Measurements from ENCODE around the gene SUMF2. TPM values are rescaled to one million over a fixed set of nuclear protein-coding genes. Genes with fewer than 3 reads are reported as not detected.

SUMF2 gene
- total and polyA plus RNA-seq, 2 of the 4 experiments (the other 2 are of a cell fraction), result 86.2 to 97.3 TPM

DNA sequence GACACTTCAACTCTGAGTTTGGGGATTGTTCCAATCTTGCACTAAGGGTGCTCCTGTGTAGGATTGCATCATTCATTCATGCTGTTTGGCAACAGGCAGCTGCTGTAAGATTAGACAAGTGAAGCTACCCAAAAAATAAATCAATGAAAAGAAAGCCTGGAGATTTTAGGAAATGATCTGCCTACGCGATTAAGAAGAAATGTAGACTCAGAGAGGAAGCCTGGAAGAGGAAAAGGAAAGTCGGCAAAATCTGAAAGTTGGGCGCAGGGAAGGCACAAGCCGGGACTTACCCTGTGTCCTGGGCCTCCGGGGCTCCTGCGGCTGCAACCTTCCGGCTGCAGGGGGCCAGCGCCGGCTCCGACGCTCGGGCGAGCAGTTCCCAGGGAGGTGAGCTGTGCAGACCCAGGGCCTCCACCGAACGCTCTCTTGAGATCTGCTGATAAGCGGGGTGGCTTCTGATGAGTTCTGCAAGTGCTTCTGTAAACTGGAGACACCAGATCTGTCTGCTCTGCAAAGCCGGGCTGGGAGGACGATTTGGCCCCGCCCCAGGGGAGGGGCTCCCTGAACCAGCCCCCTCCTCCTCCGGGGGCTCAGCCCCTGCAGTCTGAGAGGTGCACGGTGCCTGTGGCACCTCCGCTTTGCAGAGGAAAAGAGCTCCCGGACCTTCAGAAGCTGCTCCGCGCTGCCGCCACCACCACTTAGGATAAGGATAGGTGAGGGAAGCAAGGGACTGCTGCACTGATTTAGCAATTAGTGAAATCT is 30.2 kb upstream of the SUMF2 start:
- Histone ChIP-seq H2BK5ac (ENCODE audit: low read depth, low read length, poor library complexity, severe bottlenecking) (peak overlapping the region; percentile 15), H4K20me1 (ENCODE audit: insufficient read depth, low read length) (0 out of 2 replicates have a peak, but pooled peaks cover 3% of the 10 kb centered on the region), H4K8ac (ENCODE audit: low read depth in 2 of 2, low read length in 2 of 2) (no peak overlapping the region; a peak in 1 of 4 replicates), H3K36me3 (ENCODE audit: control insufficient read depth, insufficient read depth, low read length) (peaks cover 2% of the 10 kb centered on the region), H2BK120ac (ENCODE audit: low read depth, low read length) (no peak overlapping the region), H3K4me2 (ENCODE audit: low read depth, low read length) (peak overlapping the region; percentile 89), H3K9ac (ENCODE audit: low read depth, low read length) (peak overlapping the region; percentile 83), H2AFZ (replicated peaks; ENCODE audit: low read length, poor library complexity) (peak overlapping the region; percentile 92), H2AK5ac (ENCODE audit: low read depth, low read length) (no peak overlapping the region), H4K91ac (ENCODE audit: insufficient read depth, low read depth, low read length) (peak overlapping the region; percentile 25; the same call in 1 of the 2 replicates), H3K4me3 (ENCODE audit: insufficient read depth, low read depth, low read length) (peak overlapping the region; percentile 80), H3K4ac (ENCODE audit: low read depth, low read length) (peak overlapping the region; percentile 42), H3K18ac (ENCODE audit: low read depth, low read length) (0 out of 2 replicates have a peak overlapping the region, but pooled peaks have one; percentile 22), H2AK9ac (replicated peaks; ENCODE audit: low read depth, low read length, poor library complexity) (no peak overlapping the region), H3K56ac (ENCODE audit: extremely low read depth, insufficient read depth, low read length) (0 out of 2 replicates have a peak overlapping the region, but pooled peaks have one; percentile 37), H2BK15ac (ENCODE audit: low read depth, low read length) (no peak overlapping the region), H3K14ac (replicated peaks; ENCODE audit: low read depth, low read length) (peak overlapping the region; percentile 1; the same call in 1 of the 2 replicates), H3K4me1 (ENCODE audit: control insufficient read depth, insufficient read depth, low read length) (peaks cover 6% of the 10 kb centered on the region), H3K9me1 (ENCODE audit: insufficient read depth, low read length) (peaks cover 4% of the 10 kb centered on the region; the same call in 1 of the 2 replicates), H3K23ac (ENCODE audit: low read depth, low read length) (no peak overlapping the region), H3K27ac (ENCODE audit: insufficient read depth, low read length) (peak overlapping the region; percentile 68), H3K9me3 (ENCODE audit: control insufficient read depth, insufficient read depth, low read length) (no peaks in the 10 kb centered on the region), H2BK20ac (ENCODE audit: low read depth, low read length) (no peak overlapping the region), H3K27me3 (ENCODE audit: control insufficient read depth, insufficient read depth, low read length) (no peaks in the 10 kb centered on the region), H3K79me1 (ENCODE audit: low read depth in 1 of 2, low read length in 2 of 2) (peaks cover 9 to 30% of the 10 kb centered on the region in 2 experiments), H4K5ac (ENCODE audit: low read depth, low read length) (no peak overlapping the region)
- intact Hi-C loops (cut with micrococcal nuclease) (loop anchor here (2.0 kb wide), 1 partner anchor 17 kb away; the partner anchor contains the start of genes CCT6A and PSPH), dilution Hi-C loops (cut with HindIII; ENCODE audit: low sequenced_read_pairs, unreplicated experiment) (no loop called here), in situ Hi-C loops (cut with MboI; ENCODE audit: low sequenced_read_pairs) (no loop called here)
- TF ChIP-seq BHLHE40 (IDR thresholded peaks at IDR 0.05; ENCODE audit: low read depth, low read length), result no peak
- no peak for TF ChIP-seq CHD1 (IDR thresholded peaks at IDR 0.05; ENCODE audit: low read depth, low read length)
- TF ChIP-seq CEBPB (IDR thresholded peaks at IDR 0.05; ENCODE audit: low read depth, low read length), result peak; percentile 99
- TF ChIP-seq SMC3 (IDR thresholded peaks at IDR 0.05; ENCODE audit: low read depth, low read length), result peak; percentile 16; the same call in 1 of the 2 replicates
- peak; percentile 70; the same call in 1 of the 2 replicates for TF ChIP-seq MAZ (IDR thresholded peaks at IDR 0.05; ENCODE audit: borderline replicate concordance, low read depth, low read length)
- TF ChIP-seq RAD21 (IDR thresholded peaks at IDR 0.05; ENCODE audit: low read length), result peak; percentile 29
- TF ChIP-seq, protein P1, sequence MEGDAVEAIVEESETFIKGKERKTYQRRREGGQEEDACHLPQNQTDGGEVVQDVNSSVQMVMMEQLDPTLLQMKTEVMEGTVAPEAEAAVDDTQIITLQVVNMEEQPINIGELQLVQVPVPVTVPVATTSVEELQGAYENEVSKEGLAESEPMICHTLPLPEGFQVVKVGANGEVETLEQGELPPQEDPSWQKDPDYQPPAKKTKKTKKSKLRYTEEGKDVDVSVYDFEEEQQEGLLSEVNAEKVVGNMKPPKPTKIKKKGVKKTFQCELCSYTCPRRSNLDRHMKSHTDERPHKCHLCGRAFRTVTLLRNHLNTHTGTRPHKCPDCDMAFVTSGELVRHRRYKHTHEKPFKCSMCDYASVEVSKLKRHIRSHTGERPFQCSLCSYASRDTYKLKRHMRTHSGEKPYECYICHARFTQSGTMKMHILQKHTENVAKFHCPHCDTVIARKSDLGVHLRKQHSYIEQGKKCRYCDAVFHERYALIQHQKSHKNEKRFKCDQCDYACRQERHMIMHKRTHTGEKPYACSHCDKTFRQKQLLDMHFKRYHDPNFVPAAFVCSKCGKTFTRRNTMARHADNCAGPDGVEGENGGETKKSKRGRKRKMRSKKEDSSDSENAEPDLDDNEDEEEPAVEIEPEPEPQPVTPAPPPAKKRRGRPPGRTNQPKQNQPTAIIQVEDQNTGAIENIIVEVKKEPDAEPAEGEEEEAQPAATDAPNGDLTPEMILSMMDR (conservative IDR thresholded peaks at IDR 0.05; ENCODE audit: low read depth, low read length), result peak; percentile 30; the same call in 1 of the 2 replicates
- TF ChIP-seq RCOR1 (IDR thresholded peaks at IDR 0.05; ENCODE audit: insufficient replicate concordance, low read length), result no peak
- TF ChIP-seq POLR2A (IDR thresholded peaks at IDR 0.05; ENCODE audit: low read depth, low read length), result no peak
- TF ChIP-seq USF2 (IDR thresholded peaks at IDR 0.05; ENCODE audit: low read depth, low read length), result no peak
- no peak for TF ChIP-seq MXI1 (IDR thresholded peaks at IDR 0.05; ENCODE audit: borderline replicate concordance, low read depth, low read length)
- POLR2A ChIA-PET (ENCODE audit: unreplicated experiment), result no interaction called here
- CTCF ChIA-PET, result interaction anchor here (1.0 kb wide), 1 partner anchor 40 kb away, joined by 4 read pairs; no protein-coding TSS in a partner anchor
- DNase-seq, result peak; percentile 70
- peak; percentile 91 for ATAC-seq (ENCODE audit: low read depth)
- no TSS peak for BruUV-seq (replicated peaks)
- WGBS, 2 experiments (ENCODE audit: extremely low coverage in 2 of 2, insufficient read length in 1 of 2), result 0% methylated on average over 15 of the region's 27 CpGs; no CpG with 5 or more reads in 1 of the 2 experiments
